K562 (cell line): ENCODE data around the gene ABT1. TPM values are rescaled to one million over a fixed set of nuclear protein-coding genes. Genes with fewer than 3 reads are reported as not detected.

Experiments
- CREB1 ChIP-seq, 2 experiments: sonication (generic) in 1 of 2; formaldehyde crosslinking in 1 of 2; IDR thresholded peaks; 2 replicates each; pipeline versions ENCODE4 v1.6.1 to v1.8.0; 2012 to 2022; ENCODE audit warnings: inconsistent platforms in 1 of 2, mild to moderate bottlenecking in 1 of 2, missing genetic modification reagents in 1 of 2, moderate library complexity in 1 of 2
- IFI16 ChIP-seq: fragments of 250-450 bp; sonication (Bioruptor Pico); IDR thresholded peaks from 2 replicates; pipeline ENCODE4 v2.1.2; 2022; ENCODE audit warnings: mild to moderate bottlenecking, inconsistent platforms
- KLF6 ChIP-seq: fragments of 250-450 bp; sonication (Bioruptor Pico); IDR thresholded peaks from 2 replicates; pipeline ENCODE4 v1.4.0; 2020; ENCODE audit warnings: mild to moderate bottlenecking, moderate library complexity, borderline replicate concordance
- MBD2 ChIP-seq: sonication (generic); IDR thresholded peaks from 2 replicates; pipeline ENCODE4 v1.6.1; 2016; ENCODE audit warnings: low read depth, borderline replicate concordance
- MEF2D ChIP-seq: conservative IDR thresholded peaks from 2 replicates; pipeline ENCODE4 v1.6.1; 2016; ENCODE audit warnings: low read depth, missing genetic modification characterization, missing compliant biosample characterization
- NFATC3 ChIP-seq: fragments of 450-650 bp; IDR thresholded peaks from 2 replicates; pipeline ENCODE4 v1.6.1; 2017; ENCODE audit warnings: mild to moderate bottlenecking
- POLR2A ChIP-seq: fragments of 450-650 bp; conservative IDR thresholded peaks from 2 replicates; pipeline ENCODE4 v1.6.1; 2016
- PPARD ChIP-seq: fragments of 250-450 bp; sonication (Bioruptor Pico); IDR thresholded peaks from 2 replicates; pipeline ENCODE4 v1.8.0; 2022; ENCODE audit warnings: inconsistent platforms, mild to moderate bottlenecking, moderate library complexity
- RBM14 ChIP-seq: fragments of 200-400 bp; formaldehyde crosslinking; IDR thresholded peaks from 2 replicates; pipeline ENCODE4 v1.6.1; 2018; ENCODE audit warnings: low read depth, mild to moderate bottlenecking, low read length, moderate library complexity, borderline replicate concordance; ENCODE audit not compliant: insufficient read depth
- SMAD1 ChIP-seq: fragments of 150-350 bp; IDR thresholded peaks from 2 replicates; pipeline ENCODE4 v1.6.1; 2014; ENCODE audit warnings: low read length, low read depth; ENCODE audit not compliant: partially characterized antibody
- ZBTB7A ChIP-seq: IDR thresholded peaks from 2 replicates; pipeline ENCODE4 v1.6.1; 2011; ENCODE audit warnings: low read depth, mild to moderate bottlenecking, low read length, moderate library complexity, borderline replicate concordance; ENCODE audit not compliant: control insufficient read depth
- ZBTB8A ChIP-seq: fragments of 450-650 bp; IDR thresholded peaks from 2 replicates; pipeline ENCODE4 v1.6.1; 2018; ENCODE audit warnings: mild to moderate bottlenecking, moderate library complexity; ENCODE audit not compliant: partially characterized antibody
- ZNF311 ChIP-seq: fragments of 250-450 bp; sonication (Bioruptor Pico); IDR thresholded peaks from 2 replicates; pipeline ENCODE4 v1.4.0; 2020; ENCODE audit warnings: mild to moderate bottlenecking, moderate library complexity
- ZNF707 ChIP-seq: fragments of 250-450 bp; sonication (Bioruptor Pico); conservative IDR thresholded peaks from 2 replicates; pipeline ENCODE4 v1.8.0; 2022; ENCODE audit warnings: inconsistent platforms, mild to moderate bottlenecking, moderate library complexity
- polyA plus RNA-seq, 8 experiments: library from polyadenylated mRNA; depleted of rRNA in 4 of 8; stranded (reverse) in 5 of 8; unstranded in 3 of 8; fragments of >200 nt; fragmentation: Nextera tagmentation in 2 of 8; fragmentation: Illumina TruSeq in 1 of 8; extraction: Ambion mirVana in 2 of 8; extraction: Trizol in 1 of 8; gene quantifications; 2 replicates each; pipeline versions ENCODE4 v1.2.1 to v1.2.3, GENCODE V29; 2011 to 2014; ENCODE audit warnings: inconsistent platforms in 1 of 8, missing spikeins in 1 of 8
- total RNA-seq, 7 experiments: library from RNA; depleted of rRNA in 6 of 7; stranded (reverse); fragments of >200 nt in 6 of 7; fragmentation: Illumina TruSeq in 2 of 7; extraction: Trizol in 2 of 7; gene quantifications; 2 replicates each; pipeline versions ENCODE4 v1.2.1 to v1.2.3, GENCODE V29; 2011 to 2021; ENCODE audit warnings: low replicate concordance in 1 of 7
- TF ChIP-seq, protein P1 (sequence below): fragments of 450-650 bp; IDR thresholded peaks from 2 replicates; pipeline ENCODE4 v1.6.1; 2017; ENCODE audit warnings: antibody characterized with exemption, mild to moderate bottlenecking
- TF ChIP-seq, protein P2 (sequence below): fragments of 250-450 bp; sonication (Bioruptor Pico); IDR thresholded peaks from 2 replicates; pipeline ENCODE4 v1.8.0; 2022; ENCODE audit warnings: inconsistent platforms
- TF ChIP-seq, protein P3 (sequence below): fragments of 250-450 bp; sonication (Bioruptor Pico); IDR thresholded peaks from 2 replicates; pipeline ENCODE4 v1.8.0; 2022; ENCODE audit warnings: moderate library complexity, mild to moderate bottlenecking, inconsistent platforms
- TF ChIP-seq, protein P4 (sequence below), 2 experiments: fragments of 250-450 bp in 1 of 2; fragments of 450-650 bp in 1 of 2; sonication (Bioruptor Pico) in 1 of 2; IDR thresholded peaks; 2 replicates each; pipeline versions ENCODE4 v1.6.1 to v1.8.0; 2016 to 2021; ENCODE audit warnings: mild to moderate bottlenecking in 2 of 2, moderate library complexity in 2 of 2, missing compliant biosample characterization in 1 of 2, missing genetic modification characterization in 1 of 2

The ABT1 gene
- total and polyA plus RNA-seq, 9 of the 15 experiments (the other 6 are each of a cell fraction or from before 2014, with no cell fraction given), result 8.8 to 52.7 (median 40.7) TPM

DNA sequence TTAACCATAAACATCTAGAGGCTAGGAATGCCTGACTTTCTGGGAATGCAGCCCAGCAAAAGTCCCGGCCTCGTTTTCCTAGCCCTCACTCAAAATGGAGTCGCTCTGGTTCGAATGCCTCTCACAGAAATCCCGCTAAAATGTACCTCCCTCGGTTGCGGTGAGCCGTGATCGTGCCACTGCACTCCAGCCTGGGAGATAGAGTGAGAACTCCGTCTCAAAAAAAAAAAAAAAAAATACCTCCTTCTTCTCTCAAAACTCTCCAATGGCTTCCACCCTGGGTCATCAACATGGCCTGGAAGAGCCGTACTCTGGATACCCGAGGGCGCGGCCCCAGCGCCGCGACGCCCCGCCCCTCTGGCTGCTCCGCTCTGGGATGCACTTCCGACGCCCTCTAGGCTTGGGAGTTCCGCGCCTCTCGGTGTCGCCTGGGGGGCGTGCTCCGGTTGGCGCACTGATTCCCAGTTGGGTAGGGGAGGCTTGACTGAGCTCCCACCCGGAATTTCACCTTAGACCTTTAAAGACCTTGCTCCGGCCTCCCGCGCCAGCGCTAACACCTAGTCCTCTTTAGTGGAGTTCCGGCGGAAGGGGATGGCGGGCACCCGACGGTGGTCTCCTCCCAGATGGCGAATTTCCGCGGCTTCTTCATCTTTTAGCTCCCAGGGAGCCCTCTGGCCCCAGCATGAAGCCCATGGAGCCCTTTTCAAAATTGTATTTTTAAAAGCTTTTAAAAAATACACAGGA lies 46.3 kb upstream of the ABT1 start (continued):
- TF ChIP-seq, protein P1, sequence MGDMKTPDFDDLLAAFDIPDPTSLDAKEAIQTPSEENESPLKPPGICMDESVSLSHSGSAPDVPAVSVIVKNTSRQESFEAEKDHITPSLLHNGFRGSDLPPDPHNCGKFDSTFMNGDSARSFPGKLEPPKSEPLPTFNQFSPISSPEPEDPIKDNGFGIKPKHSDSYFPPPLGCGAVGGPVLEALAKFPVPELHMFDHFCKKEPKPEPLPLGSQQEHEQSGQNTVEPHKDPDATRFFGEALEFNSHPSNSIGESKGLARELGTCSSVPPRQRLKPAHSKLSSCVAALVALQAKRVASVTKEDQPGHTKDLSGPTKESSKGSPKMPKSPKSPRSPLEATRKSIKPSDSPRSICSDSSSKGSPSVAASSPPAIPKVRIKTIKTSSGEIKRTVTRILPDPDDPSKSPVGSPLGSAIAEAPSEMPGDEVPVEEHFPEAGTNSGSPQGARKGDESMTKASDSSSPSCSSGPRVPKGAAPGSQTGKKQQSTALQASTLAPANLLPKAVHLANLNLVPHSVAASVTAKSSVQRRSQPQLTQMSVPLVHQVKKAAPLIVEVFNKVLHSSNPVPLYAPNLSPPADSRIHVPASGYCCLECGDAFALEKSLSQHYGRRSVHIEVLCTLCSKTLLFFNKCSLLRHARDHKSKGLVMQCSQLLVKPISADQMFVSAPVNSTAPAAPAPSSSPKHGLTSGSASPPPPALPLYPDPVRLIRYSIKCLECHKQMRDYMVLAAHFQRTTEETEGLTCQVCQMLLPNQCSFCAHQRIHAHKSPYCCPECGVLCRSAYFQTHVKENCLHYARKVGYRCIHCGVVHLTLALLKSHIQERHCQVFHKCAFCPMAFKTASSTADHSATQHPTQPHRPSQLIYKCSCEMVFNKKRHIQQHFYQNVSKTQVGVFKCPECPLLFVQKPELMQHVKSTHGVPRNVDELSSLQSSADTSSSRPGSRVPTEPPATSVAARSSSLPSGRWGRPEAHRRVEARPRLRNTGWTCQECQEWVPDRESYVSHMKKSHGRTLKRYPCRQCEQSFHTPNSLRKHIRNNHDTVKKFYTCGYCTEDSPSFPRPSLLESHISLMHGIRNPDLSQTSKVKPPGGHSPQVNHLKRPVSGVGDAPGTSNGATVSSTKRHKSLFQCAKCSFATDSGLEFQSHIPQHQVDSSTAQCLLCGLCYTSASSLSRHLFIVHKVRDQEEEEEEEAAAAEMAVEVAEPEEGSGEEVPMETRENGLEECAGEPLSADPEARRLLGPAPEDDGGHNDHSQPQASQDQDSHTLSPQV, result peak; percentile 98
- no peak for TF ChIP-seq SMAD1
- TF ChIP-seq, protein P2, sequence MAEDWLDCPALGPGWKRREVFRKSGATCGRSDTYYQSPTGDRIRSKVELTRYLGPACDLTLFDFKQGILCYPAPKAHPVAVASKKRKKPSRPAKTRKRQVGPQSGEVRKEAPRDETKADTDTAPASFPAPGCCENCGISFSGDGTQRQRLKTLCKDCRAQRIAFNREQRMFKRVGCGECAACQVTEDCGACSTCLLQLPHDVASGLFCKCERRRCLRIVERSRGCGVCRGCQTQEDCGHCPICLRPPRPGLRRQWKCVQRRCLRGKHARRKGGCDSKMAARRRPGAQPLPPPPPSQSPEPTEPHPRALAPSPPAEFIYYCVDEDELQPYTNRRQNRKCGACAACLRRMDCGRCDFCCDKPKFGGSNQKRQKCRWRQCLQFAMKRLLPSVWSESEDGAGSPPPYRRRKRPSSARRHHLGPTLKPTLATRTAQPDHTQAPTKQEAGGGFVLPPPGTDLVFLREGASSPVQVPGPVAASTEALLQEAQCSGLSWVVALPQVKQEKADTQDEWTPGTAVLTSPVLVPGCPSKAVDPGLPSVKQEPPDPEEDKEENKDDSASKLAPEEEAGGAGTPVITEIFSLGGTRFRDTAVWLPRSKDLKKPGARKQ (CRISPR knock-in tag), result 0 out of 2 replicates have a peak, but pooled peaks have one; percentile 63
- TF ChIP-seq ZBTB7A, result peak; percentile 70; the same call in 1 of the 2 replicates
- no peak for TF ChIP-seq NFATC3
- 0 out of 2 replicates have a peak, but pooled peaks have one; percentile 37 for TF ChIP-seq PPARD
- TF ChIP-seq POLR2A, result no peak
- TF ChIP-seq IFI16 (CRISPR knock-in tag), result 0 out of 2 replicates have a peak, but pooled peaks have one; percentile 30
- TF ChIP-seq, protein P3, sequence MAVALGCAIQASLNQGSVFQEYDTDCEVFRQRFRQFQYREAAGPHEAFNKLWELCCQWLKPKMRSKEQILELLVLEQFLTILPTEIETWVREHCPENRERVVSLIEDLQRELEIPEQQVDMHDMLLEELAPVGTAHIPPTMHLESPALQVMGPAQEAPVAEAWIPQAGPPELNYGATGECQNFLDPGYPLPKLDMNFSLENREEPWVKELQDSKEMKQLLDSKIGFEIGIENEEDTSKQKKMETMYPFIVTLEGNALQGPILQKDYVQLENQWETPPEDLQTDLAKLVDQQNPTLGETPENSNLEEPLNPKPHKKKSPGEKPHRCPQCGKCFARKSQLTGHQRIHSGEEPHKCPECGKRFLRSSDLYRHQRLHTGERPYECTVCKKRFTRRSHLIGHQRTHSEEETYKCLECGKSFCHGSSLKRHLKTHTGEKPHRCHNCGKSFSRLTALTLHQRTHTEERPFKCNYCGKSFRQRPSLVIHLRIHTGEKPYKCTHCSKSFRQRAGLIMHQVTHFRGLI, result peak; percentile 78
- no peak for TF ChIP-seq RBM14
- no peak for TF ChIP-seq ZBTB8A
- TF ChIP-seq ZNF311 (CRISPR knock-in tag), result peak; percentile 94
- TF ChIP-seq CREB1 (IDR thresholded peaks at IDR 0.05), result no peak
- TF ChIP-seq CREB1 (CRISPR knock-in tag; IDR thresholded peaks at IDR 0.05), result no peak
- peak; percentile 71; the same call in 1 of the 2 replicates for TF ChIP-seq ZNF707 (CRISPR knock-in tag)
- TF ChIP-seq MEF2D (tag), result peak; percentile 82
- TF ChIP-seq, protein P4, sequence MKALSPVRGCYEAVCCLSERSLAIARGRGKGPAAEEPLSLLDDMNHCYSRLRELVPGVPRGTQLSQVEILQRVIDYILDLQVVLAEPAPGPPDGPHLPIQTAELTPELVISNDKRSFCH (CRISPR knock-in tag; IDR thresholded peaks at IDR 0.05), result peak; percentile 43; the same call in 1 of the 2 replicates
- TF ChIP-seq, protein P4 (tag; IDR thresholded peaks at IDR 0.05), result no peak
- no peak for TF ChIP-seq MBD2
- TF ChIP-seq KLF6, result peak; percentile 89
